Neural cell (in vitro differentiated cells): ENCODE results near the gene PROZ.

Experiments used
- CTCF ChIP-seq: fragments of 450-650 bp; IDR thresholded peaks from 2 replicates; pipeline ENCODE4 v1.5.1; 2014; ENCODE audit warnings: antibody characterized with exemption, mild to moderate bottlenecking, moderate library complexity; ENCODE audit not compliant: poor library complexity, severe bottlenecking
- EP300 ChIP-seq: fragments of 450-650 bp; conservative IDR thresholded peaks from 2 replicates; pipeline ENCODE4 v1.6.1; 2014; ENCODE audit warnings: antibody characterized with exemption, mild to moderate bottlenecking, moderate library complexity; ENCODE audit not compliant: poor library complexity, severe bottlenecking
- EZH2 ChIP-seq: fragments of 200-600, 300-800 bp; shearing (Covaris generic), sonication (generic); IDR thresholded peaks from 2 replicates; pipeline ENCODE4 v1.6.1; 2014; ENCODE audit warnings: antibody characterized with exemption, low read length, borderline replicate concordance, mild to moderate bottlenecking; ENCODE audit not compliant: insufficient read depth, poor library complexity, severe bottlenecking
- POLR2AphosphoS5 ChIP-seq: IDR thresholded peaks from 2 replicates; pipeline ENCODE4 v1.6.1; 2012
- REST ChIP-seq: IDR thresholded peaks from 2 replicates; pipeline ENCODE4 v1.6.1; 2012; ENCODE audit warnings: borderline replicate concordance
- SMC3 ChIP-seq: fragments of 450-650 bp; conservative IDR thresholded peaks from 2 replicates; pipeline ENCODE4 v1.6.1; 2014; ENCODE audit warnings: antibody characterized with exemption, mild to moderate bottlenecking, moderate library complexity; ENCODE audit not compliant: poor library complexity

DNA sequence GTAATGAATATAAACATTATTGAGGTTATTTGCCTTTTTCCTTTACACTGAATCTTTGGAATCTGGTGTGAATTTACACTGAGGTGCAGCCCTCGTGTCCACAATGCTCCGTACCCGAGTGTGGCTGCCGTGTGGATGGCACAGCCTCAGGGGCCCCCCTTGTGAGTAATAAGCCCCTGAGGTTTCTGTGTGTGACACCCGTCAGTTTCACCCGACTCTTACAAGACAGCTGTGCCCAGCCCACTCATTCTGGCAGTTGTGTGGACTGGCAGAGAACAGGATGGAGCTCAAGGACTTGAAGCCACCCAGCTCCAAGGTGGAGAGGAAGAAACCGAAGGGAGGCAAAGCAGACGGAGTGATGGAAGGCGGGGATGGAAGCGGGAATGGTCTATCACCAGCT, 7.8 kb downstream of the PROZ start:
- TF ChIP-seq CTCF = no peak
- no peak for TF ChIP-seq SMC3
- no peak for TF ChIP-seq POLR2AphosphoS5
- TF ChIP-seq EP300 = no peak
- no peak for TF ChIP-seq EZH2
- no peak for TF ChIP-seq REST
